NCI-H774 (cell line): ENCODE data around the gene RNF4.
"Not testable (repeated sequence)": the region's sequence is repeated elsewhere in the genome, so short reads cannot be mapped to it uniquely, and the experiment has no call there.

Experiments
- DNase-seq: peaks from one replicate; lab custom pipeline; 2025; lab: John Stamatoyannopoulos, UW

The RNF4 gene

DNA sequence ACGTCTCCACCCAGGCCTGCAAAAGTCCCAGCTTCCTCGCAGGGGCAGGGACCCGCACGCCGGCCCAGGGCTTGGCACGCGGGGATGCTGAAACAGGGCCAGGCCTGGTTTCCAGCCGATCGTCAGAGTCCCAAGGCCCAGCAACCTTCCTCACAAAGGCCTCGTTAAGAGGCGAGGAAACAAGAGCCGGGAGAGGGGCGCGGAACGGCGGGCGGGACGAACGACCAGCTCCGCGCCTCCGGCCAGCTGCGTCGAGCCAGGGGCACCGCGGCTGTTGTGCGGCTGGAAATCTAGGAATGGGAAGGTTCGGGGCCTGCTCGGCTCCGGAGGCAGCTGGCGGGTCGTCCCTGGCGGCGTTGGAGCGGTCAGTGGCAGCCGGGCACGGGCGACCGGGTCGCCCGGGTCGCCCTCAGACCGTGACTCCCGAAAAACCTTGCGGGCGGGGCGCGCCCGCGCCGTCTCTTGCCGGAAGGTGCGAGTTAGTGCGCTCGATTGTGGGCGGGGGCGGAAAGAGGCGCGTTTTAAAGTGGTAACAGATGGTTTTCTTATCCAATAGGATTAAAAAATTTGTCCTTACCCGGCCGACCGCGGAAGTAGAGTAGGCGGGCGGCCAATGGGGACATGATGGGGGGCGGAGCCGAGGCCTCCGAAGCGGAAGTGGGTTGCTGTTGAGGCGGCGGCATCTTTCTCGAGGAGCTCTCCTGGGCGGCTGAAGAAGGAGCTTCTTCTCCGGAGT, at the start of gene RNF4:
Gene RNF4, plus strand, starts transcription at position 651 of the 736 bp plus-strand sequence. CDS start 21,388 bp downstream, outside the sequence.
- peak; percentile 81 for DNase-seq

DNA sequence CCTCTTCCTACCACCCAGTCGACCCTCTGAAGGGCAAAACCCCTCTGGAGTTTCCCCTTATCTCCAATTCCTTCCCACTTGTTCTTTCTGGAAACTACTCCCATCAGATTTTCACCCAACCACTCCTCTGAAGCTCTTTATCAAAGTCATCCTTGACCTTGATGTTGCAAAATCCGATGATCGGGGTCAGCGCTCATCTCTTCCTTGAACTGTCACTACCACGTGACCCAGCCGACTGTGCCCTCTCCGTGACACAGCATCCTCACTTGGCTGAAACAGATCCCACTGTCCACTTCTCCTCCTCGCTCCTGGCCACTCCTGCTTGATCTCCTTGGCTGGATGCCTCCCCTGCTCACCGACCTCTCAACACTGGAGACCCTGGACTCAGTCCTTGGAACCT, 49.1 kb upstream of the RNF4 start:
- DNase-seq: no peak

GRCh38 chr4:2421928-2422327, 47.0 kb upstream of the RNF4 start:
- DNase-seq: no peak

GRCh38 chr4:2423066-2423465, 45.8 kb upstream of the RNF4 start:
- DNase-seq: no peak

DNA sequence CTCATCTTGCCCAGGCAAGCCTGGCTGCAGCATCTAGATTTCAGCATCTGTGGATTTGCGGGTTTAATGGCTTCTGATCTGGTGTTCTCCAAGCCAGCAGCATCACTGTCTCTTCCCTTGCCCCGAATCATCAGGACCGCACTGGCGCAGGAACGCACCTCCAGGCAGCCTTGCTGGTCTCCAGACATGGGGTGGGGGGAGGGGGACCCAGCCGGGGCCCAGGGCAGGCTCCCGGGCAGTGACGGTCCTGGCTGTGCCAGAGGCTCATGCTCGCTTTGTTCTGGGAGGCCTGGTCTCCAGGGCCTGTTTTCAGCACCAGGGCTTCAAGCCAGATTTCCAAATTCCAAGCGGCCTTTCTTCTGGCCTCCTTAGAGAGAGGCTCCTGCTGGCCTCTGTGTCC, 45.2 kb upstream of the RNF4 start:
- DNase-seq: no peak

DNA sequence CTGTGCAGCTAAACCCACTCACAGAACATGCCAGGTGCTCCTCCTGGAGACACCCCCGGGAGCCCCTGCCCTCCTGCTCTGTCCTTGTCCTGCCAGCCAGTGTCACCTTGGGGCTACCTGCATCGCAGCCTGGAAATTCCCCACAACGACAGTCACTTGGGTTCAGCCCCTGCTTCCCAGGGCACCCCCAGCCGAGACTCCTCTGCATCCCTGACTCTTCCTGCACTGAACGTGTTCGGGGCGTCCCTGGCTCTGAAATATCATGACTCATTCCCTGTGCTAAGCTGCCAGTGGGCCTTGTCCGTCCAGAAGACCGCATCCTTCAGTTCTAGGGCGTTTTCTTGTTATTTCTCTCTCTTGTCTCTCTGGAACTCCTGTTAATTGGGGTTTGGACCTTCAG, 44.3 kb upstream of the RNF4 start:
- no peak for DNase-seq

DNA sequence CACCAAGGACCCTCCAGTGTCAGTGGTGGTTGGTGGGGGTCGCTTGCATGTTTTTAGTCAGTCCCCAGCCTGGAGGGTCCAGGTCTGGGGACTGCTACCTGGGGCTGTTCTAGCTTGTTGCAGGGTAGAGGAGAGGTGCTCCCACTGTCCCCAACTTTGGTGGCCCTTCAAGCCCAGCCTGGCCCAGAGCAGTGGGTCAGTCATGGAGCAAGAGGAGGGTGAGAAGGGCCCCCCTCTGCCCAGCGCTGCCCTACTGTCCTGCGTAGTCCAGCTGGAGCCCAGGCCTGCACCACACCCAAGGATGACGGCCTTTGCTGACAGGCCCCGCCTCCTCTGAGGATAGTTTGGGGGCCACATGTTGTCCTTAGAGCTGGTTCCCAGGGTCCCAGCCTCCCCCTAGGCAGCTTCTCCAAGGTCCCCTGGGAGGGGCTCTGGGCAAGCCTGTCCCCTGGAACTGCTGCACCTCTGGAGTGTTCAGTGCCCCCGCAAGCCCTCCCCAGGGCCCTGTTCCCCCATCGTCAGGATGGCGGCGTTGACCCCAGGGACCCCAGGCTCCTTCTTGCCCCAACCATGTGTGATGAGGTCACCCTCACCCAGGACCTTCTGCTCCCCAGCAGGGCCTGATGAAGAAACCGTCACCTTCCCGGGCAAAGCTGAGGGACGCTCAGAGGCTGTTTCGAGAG, 43.4 kb upstream of the RNF4 start:
- no peak for DNase-seq

DNA sequence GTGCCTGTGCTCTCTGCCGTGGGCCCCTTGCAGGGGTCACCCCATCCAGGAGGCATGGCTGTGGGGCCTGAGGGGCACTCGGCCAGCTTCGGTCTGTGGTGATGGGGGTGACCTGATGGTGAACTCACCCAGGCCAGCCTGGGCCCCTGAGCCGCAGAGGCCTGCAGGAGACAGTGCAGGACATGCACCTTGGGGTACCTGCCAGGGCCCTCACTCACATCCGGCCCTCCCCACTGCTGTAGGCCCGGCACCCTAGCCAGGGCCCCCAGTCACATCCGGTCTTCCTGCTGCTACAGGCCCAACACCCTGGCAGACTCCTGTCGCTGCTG, 42.9 kb upstream of the RNF4 start:
- no peak for DNase-seq

DNA sequence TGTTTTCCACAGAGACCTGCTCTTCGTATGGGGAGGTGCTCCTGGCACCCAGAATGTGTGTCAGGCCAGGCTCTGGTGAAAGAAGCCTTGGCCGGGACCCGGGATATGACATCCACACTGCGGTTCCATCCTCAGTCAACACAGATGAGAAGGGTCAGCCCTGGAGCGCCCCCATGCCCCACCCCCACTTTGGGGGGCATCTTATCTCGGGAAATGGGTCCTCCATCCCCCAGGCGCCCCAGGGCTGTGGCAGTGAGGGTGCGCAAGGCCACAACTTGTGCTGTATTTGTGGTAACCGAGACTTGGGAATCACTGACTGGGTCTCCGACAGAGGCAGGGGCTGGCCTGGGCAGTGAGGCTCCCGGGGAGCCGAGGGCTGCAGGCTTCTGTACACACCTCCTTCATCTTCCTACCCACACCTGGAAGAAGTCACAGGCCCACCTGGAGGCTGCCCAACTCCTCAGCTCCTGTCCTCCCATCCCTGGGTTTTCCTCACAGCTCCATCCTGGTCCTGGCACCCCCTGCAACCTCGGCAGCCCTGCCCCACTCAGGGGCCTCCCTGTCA, 42.1 kb upstream of the RNF4 start:
- DNase-seq: no peak

DNA sequence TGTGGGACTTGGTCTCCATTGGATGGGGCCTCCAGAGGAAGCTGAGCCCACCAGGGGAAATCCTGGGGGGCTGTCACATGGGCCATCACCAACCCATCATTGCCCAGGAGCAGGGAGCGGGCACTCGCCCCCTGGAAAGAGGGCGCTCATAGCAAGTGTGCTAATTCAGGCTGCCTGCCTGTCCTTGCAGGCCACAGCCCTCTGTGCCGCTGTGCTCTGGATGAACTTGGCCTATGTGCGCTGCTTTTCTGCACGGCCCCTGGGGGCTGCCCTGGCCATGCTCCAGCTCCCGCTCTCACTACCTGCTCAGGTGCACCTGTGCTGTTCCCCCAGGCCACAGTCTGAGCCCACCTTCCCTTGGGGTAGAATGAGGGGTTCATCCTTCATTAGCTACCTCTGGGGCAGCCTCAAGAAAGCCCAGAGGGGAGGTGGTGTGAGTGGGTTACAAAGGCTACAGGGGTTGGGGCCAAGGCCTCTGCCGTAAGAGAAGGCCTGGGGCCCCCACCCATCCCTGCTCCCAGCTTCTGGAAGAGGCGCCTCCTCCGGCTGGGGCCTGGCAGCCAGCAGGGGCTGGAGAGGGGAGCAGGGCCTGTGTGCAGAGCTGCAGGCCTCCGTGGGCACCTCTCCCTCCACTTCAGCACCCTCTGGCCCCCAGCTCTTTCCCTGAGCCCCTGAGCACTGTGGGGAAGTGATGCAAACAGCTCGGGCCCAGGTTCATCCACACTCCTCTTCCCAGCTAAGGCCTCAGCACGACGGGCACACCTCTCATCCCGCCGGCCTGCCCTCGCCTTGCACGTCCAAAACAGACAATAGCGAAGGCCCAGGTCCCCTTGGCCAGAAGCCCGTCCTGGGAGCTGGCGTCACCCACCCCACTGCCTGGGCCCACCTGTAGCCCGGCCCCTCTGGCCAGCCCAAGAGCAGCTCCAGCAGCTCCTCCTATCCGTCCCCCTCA, 41.2 kb upstream of the RNF4 start:
- DNase-seq: no peak

DNA sequence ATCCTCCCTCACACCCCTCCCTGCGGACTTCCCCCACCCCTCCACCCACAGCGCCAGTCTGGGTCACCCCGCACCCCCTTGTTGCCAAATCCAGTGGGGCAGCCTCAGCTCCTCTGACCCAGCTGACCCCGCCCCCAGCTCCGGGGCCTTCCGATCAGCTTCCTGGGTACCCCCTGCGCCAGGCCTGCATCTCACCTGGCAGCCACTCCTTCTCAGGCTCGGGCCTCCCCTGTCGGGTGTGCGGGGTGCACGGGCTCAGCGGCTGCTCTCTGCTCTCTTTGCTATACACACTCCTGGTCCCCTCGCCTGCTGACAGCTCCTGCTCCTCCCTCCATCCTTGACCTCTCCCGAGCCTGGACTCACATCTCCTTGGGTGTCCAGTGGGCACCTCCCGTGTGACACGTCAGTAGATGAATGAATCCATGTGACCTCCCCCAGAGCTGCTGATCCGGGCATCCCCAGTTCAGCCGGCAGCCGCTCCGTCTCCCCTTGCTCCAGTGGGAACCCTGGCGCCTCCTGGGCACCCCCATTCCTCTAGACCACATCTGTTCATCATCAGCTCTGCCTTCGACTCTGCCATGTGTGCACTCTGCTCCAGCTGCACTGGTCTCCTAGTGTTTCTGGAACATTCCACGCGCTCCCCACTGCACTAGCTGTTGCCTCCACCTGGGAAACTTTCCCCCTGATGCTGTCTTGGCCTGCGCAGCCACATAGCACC, 40.3 kb upstream of the RNF4 start:
- DNase-seq: no peak

DNA sequence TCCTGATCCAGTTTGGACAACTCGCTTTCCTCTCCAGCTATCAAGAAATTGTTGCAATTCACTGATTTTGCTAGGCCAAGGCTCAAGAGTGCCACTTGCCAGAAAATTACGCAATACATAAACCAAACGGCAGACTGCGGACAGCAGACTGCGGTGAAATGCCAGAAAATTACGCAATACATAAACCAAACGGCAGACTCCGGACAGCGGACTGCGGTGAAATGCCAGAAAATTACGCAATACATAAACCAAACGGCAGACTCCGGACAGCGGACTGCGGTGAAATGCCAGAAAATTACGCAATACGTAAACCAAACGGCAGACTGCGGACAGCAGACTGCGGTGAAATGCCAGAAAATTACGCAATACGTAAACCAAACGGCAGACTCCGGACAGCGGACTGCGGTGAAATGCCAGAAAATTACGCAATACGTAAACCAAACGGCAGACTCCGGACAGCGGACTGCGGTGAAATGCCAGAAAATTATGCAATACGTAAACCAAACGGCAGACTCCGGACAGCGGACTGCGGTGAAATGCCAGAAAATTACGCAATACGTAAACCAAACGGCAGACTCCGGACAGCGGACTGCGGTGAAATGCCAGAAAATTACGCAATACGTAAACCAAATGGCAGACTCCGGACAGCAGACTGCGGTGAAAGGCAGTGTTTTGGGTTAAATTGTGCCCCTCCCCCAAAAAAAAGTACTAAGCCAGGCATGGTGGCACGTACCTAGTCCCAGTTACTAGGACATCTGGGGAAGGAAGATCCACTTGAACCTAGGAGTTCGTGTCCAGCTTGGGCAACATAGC, 38.8 kb upstream of the RNF4 start:
- DNase-seq: not testable (repeated sequence)

GRCh38 chr4:2432004-2432403, 36.9 kb upstream of the RNF4 start:
- no peak for DNase-seq

DNA sequence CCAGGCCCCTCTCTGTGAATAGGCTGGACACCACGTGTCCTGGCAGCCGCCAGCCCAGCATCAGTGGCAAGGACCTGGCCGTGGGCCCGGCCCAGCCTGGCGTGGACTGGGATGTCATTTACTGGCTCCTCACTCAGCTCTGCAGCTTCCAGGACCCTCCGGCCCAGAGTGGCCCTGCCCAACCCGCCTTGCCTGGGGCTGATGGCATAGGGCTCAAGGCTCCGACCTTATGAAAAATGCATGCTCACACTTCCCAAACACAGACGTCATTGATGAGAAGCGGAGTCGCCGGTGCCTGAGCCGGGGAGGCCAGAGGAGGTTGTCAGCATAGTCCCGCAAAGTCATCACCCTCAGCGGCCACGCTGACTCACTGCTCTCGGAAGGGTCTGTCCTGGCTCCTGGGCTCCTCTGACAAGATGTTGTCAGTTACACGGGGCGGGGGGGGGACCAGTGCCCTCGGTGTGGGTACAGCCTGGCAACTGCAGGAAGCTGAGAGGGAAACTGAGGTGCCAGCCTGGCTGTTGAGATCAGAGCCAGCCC, 35.8 kb upstream of the RNF4 start:
- DNase-seq: no peak

GRCh38 chr4:2433609-2434350, 35.1 kb upstream of the RNF4 start:
- no peak for DNase-seq

GRCh38 chr4:2434420-2434819, 34.5 kb upstream of the RNF4 start:
- no peak for DNase-seq

GRCh38 chr4:2436301-2436700, 32.6 kb upstream of the RNF4 start:
- no peak for DNase-seq

DNA sequence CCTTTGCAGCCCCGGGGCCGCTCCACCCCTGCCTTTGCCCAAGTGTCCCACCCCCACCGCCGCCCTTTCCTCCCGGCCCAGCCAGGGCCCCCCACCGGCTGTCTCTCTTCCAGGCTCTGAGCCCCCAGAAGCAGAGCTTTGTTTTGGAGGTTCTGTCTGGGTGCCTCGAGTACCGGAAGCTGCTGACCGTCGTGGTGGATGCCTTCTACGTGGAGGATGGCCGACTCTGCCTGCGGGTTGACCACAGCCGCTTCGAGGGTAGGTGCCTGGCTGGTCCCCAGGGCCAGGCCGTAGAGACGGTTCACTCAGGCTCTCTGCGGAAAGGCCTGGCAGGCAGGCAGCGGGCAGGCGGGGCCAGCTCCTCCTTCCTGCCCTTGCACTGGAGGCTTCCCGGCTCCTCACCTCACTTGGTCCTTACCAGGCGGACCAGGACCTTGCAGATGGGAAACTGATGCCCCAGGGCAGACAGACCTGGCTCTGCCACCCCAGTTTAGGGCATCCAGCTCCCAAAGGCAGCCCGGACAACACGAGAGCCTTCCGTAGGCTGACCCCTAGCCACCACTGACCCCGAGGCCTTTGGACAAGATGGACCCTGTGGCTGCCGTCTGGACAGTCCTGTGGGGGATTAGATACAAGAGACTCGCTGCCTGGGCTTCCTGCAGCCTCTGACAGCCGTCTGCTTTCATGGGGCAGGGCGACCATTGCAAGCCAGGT, 32.0 kb upstream of the RNF4 start:
- DNase-seq: no peak
